ENCODE results near the gene ORC3. TPM values are rescaled to one million over a fixed set of nuclear protein-coding genes. Genes with fewer than 3 reads are reported as not detected.
"Not testable (repeated sequence)": the region's sequence is repeated elsewhere in the genome, so short reads cannot be mapped to it uniquely, and the experiment has no call there.

Gene ORC3
- total RNA-seq, 1 experiment from 2014 or later: 54.5 TPM

- no peaks in the 10 kb centered on the region; the same call in 1 of the 2 replicates for H3K36me3 ChIP-seq (replicated peaks; ENCODE audit: control insufficient read depth, insufficient read depth, low read length)
- H3K27me3 ChIP-seq (ENCODE audit: control insufficient read depth, insufficient read depth, low read length): no peaks in the 10 kb centered on the region
These were observed 112.0 kb downstream of the ORC3 start, which contains the start of gene AKIRIN2 for GRCh38 chr6:87701676-87702588. Gene AKIRIN2 (minus strand): TSS chr6:87702233. CDS start chr6:87701684, 549 bp downstream.

GRCh38 chr6:87702589-87702945 lies 112.6 kb downstream of the ORC3 start:
- H3K4me3 ChIP-seq (ENCODE audit: insufficient read depth, low read depth, low read length): peak overlapping the region; percentile 38
- no peaks in the 10 kb centered on the region for H3K36me3 ChIP-seq (replicated peaks; ENCODE audit: control insufficient read depth, insufficient read depth, low read length)
- no peaks in the 10 kb centered on the region for H3K27me3 ChIP-seq (ENCODE audit: control insufficient read depth, insufficient read depth, low read length)
- peak; percentile 57 for DNase-seq

More at GRCh38 chr6:87701676-87702588, 112.0 kb downstream of the ORC3 start, which contains the start of gene AKIRIN2:
- peak within 1 kb of the TSS; percentile 97 for H3K4me3 ChIP-seq (ENCODE audit: insufficient read depth, low read depth, low read length)
- DNase-seq: peak; percentile 90

- peak overlapping the region; percentile 38 for H3K4me3 ChIP-seq (ENCODE audit: insufficient read depth, low read depth, low read length)
- DNase-seq; H3K36me3 ChIP-seq (replicated peaks; ENCODE audit: control insufficient read depth, insufficient read depth, low read length); H3K27me3 ChIP-seq (ENCODE audit: control insufficient read depth, insufficient read depth, low read length): not testable (repeated sequence)
These were observed 113.1 kb downstream of the ORC3 start for GRCh38 chr6:87703039-87703438.

GRCh38 chr6:87705070-87705691 lies 115.2 kb downstream of the ORC3 start:
- H3K36me3 ChIP-seq (replicated peaks; ENCODE audit: control insufficient read depth, insufficient read depth, low read length): no peaks in the 10 kb centered on the region
- no peak overlapping the region for H3K4me3 ChIP-seq (ENCODE audit: insufficient read depth, low read depth, low read length)
- no peaks in the 10 kb centered on the region for H3K27me3 ChIP-seq (ENCODE audit: control insufficient read depth, insufficient read depth, low read length)
- DNase-seq: no peak

- DNase-seq: no peak
- Histone ChIP-seq H3K36me3 (replicated peaks; ENCODE audit: control insufficient read depth, insufficient read depth, low read length) (no peaks in the 10 kb centered on the region), H3K4me3 (ENCODE audit: insufficient read depth, low read depth, low read length) (no peak overlapping the region), H3K27me3 (ENCODE audit: control insufficient read depth, insufficient read depth, low read length) (no peaks in the 10 kb centered on the region)
These were observed 116.4 kb downstream of the ORC3 start for GRCh38 chr6:87706187-87706966.

- H3K4me3 ChIP-seq (ENCODE audit: insufficient read depth, low read depth, low read length); H3K27me3 ChIP-seq (ENCODE audit: control insufficient read depth, insufficient read depth, low read length); DNase-seq; H3K36me3 ChIP-seq (replicated peaks; ENCODE audit: control insufficient read depth, insufficient read depth, low read length): not testable (repeated sequence)
These were observed 118.9 kb downstream of the ORC3 start for GRCh38 chr6:87708581-87709427.

GRCh38 chr6:87710090-87710489 lies 120.2 kb downstream of the ORC3 start:
- Histone ChIP-seq H3K4me3 (ENCODE audit: insufficient read depth, low read depth, low read length) (no peak overlapping the region), H3K27me3 (ENCODE audit: control insufficient read depth, insufficient read depth, low read length) (no peaks in the 10 kb centered on the region), H3K36me3 (replicated peaks; ENCODE audit: control insufficient read depth, insufficient read depth, low read length) (no peaks in the 10 kb centered on the region)
- no peak for DNase-seq

- not testable (repeated sequence) for DNase-seq; H3K36me3 ChIP-seq (replicated peaks; ENCODE audit: control insufficient read depth, insufficient read depth, low read length); H3K4me3 ChIP-seq (ENCODE audit: insufficient read depth, low read depth, low read length); H3K27me3 ChIP-seq (ENCODE audit: control insufficient read depth, insufficient read depth, low read length)
These were observed 122.8 kb downstream of the ORC3 start for GRCh38 chr6:87712713-87713112.

GRCh38 chr6:87714093-87714842 lies 124.3 kb downstream of the ORC3 start:
- Histone ChIP-seq H3K27me3 (ENCODE audit: control insufficient read depth, insufficient read depth, low read length) (no peaks in the 10 kb centered on the region), H3K36me3 (replicated peaks; ENCODE audit: control insufficient read depth, insufficient read depth, low read length) (no peaks in the 10 kb centered on the region), H3K4me3 (ENCODE audit: insufficient read depth, low read depth, low read length) (no peak overlapping the region)
- DNase-seq: no peak

Other genes starting within 250 kb of the ORC3 start
- gene C6orf163, start 245.3 kb upstream of the ORC3 start, total RNA-seq (2014; rRNA removed; shearing (Covaris generic)): 0.87 and 1.3 TPM in 2 replicates
- 0.14 TPM in 1 of 2 replicates, not detected in the other for gene CFAP206, start 182.2 kb upstream of the ORC3 start, total RNA-seq (2014; rRNA removed; shearing (Covaris generic))
- 6.2 and 10.5 TPM in 2 replicates for gene SLC35A1, start 117.2 kb upstream of the ORC3 start, total RNA-seq (2014; rRNA removed; shearing (Covaris generic))
- 34.3 and 35.6 TPM in 2 replicates for gene RARS2, start 148 bp upstream of the ORC3 start, total RNA-seq (2014; rRNA removed; shearing (Covaris generic))
- 32.9 and 41.6 TPM in 2 replicates for gene AKIRIN2, start 112.1 kb downstream of the ORC3 start, total RNA-seq (2014; rRNA removed; shearing (Covaris generic))